Endothelial cell (in vitro differentiated cells): ENCODE results near the gene SPINDOC. TPM values are rescaled to one million over a fixed set of nuclear protein-coding genes. Genes with fewer than 3 reads are reported as not detected.

Source experiments
- DNase-seq: peaks from one replicate; pipeline ENCODE4 v3.0.0; 2021; ENCODE audit warnings: low spot score
- H3K27ac Mint-ChIP-seq: one replicate; pipeline ENCODE4 v1.8.0; 2021; ENCODE audit warnings: mixed read lengths, inconsistent platforms; ENCODE audit not compliant: unreplicated experiment
- H3K27me3 Mint-ChIP-seq: one replicate; pipeline ENCODE4 v1.8.0; 2021; ENCODE audit warnings: mild to moderate bottlenecking, moderate library complexity, mixed read lengths, inconsistent platforms; ENCODE audit not compliant: unreplicated experiment
- H3K36me3 Mint-ChIP-seq: one replicate; pipeline ENCODE4 v1.8.0; 2021; ENCODE audit warnings: mild to moderate bottlenecking, low read depth, mixed read lengths, inconsistent platforms; ENCODE audit not compliant: unreplicated experiment
- H3K4me1 Mint-ChIP-seq: one replicate; pipeline ENCODE4 v1.8.0; 2021; ENCODE audit warnings: mild to moderate bottlenecking, mixed read lengths, inconsistent platforms; ENCODE audit not compliant: unreplicated experiment
- H3K4me3 Mint-ChIP-seq: one replicate; pipeline ENCODE4 v1.8.0; 2021; ENCODE audit warnings: mild to moderate bottlenecking, mixed read lengths, inconsistent platforms; ENCODE audit not compliant: unreplicated experiment
- H3K9me3 Mint-ChIP-seq: one replicate; pipeline ENCODE4 v1.8.0; 2021; ENCODE audit warnings: mixed read lengths, inconsistent platforms; ENCODE audit not compliant: unreplicated experiment
- CTCF ChIP-seq: fragments of 200-600 bp; sonication (generic); IDR thresholded peaks from one replicate; pipeline ENCODE4 v1.5.0; 2021; ENCODE audit warnings: antibody characterized with exemption; ENCODE audit not compliant: unreplicated experiment
- total RNA-seq: library from RNA; stranded (reverse); fragmentation: NEBNext Ultra II Directional; extraction: Animal tissue kit (Norgen Biotek cat#: 25700); gene quantifications from one replicate; pipeline ENCODE4 v1.2.1, GENCODE V29; 2021; ENCODE audit not compliant: unreplicated experiment

SPINDOC gene
- total RNA-seq, 1 donor from 2014 or later, result 55.3 TPM

GRCh38 chr11:63818609-63819008 is 5.4 kb downstream of the SPINDOC start:
- peaks cover 23% of the 10 kb centered on the region for H3K4me1 Mint-ChIP-seq
- peaks cover 40% of the 10 kb centered on the region for H3K36me3 Mint-ChIP-seq
- H3K4me3 Mint-ChIP-seq, result no peak overlapping the region
- DNase-seq, result no peak
- H3K27ac Mint-ChIP-seq, result no peak overlapping the region
- TF ChIP-seq CTCF, result no peak
- no peaks in the 10 kb centered on the region for H3K9me3 Mint-ChIP-seq
- H3K27me3 Mint-ChIP-seq, result peaks cover 6% of the 10 kb centered on the region

GRCh38 chr11:63821411-63821810 is 8.2 kb downstream of the SPINDOC start:
- no peak overlapping the region for H3K27ac Mint-ChIP-seq
- no peak for TF ChIP-seq CTCF
- H3K4me3 Mint-ChIP-seq, result no peak overlapping the region
- no peaks in the 10 kb centered on the region for H3K9me3 Mint-ChIP-seq
- DNase-seq, result no peak
- H3K4me1 Mint-ChIP-seq, result peaks cover 5% of the 10 kb centered on the region
- H3K27me3 Mint-ChIP-seq, result peaks cover 5% of the 10 kb centered on the region
- peaks cover 51% of the 10 kb centered on the region for H3K36me3 Mint-ChIP-seq

GRCh38 chr11:63826471-63827190 is 13.4 kb downstream of the SPINDOC start:
- no peak for TF ChIP-seq CTCF
- Mint-ChIP-seq H3K4me1 (no peaks in the 10 kb centered on the region), H3K4me3 (no peak overlapping the region), H3K9me3 (no peaks in the 10 kb centered on the region), H3K27ac (no peak overlapping the region), H3K36me3 (peaks cover 36% of the 10 kb centered on the region), H3K27me3 (no peaks in the 10 kb centered on the region)
- no peak for DNase-seq

GRCh38 chr11:63829823-63830489 is 16.7 kb downstream of the SPINDOC start:
- H3K36me3 Mint-ChIP-seq, result peaks cover 11% of the 10 kb centered on the region
- peak; percentile 54 for DNase-seq
- H3K4me3 Mint-ChIP-seq, result no peak overlapping the region
- no peak overlapping the region for H3K27ac Mint-ChIP-seq
- no peak for TF ChIP-seq CTCF
- H3K4me1 Mint-ChIP-seq, result no peaks in the 10 kb centered on the region
- H3K27me3 Mint-ChIP-seq, result no peaks in the 10 kb centered on the region
- no peaks in the 10 kb centered on the region for H3K9me3 Mint-ChIP-seq

- Mint-ChIP-seq H3K27me3 (peaks cover 2% of the 10 kb centered on the region), H3K27ac (no peak overlapping the region), H3K4me1 (no peaks in the 10 kb centered on the region), H3K36me3 (peaks cover 3% of the 10 kb centered on the region), H3K4me3 (no peak overlapping the region), H3K9me3 (no peaks in the 10 kb centered on the region)
- TF ChIP-seq CTCF, result no peak
- DNase-seq, result no peak
Observed at GRCh38 chr11:63831326-63831725, 18.1 kb downstream of the SPINDOC start.
